Subcutaneous adipose tissue (tissue), 4 donors: Measurements from ENCODE around the gene PARVB. TPM values are rescaled to one million over a fixed set of nuclear protein-coding genes. Genes with fewer than 3 reads are reported as not detected.

Source experiments
- CTCF ChIP-seq: fragments of 450-650 bp; IDR thresholded peaks from one replicate; pipeline ENCODE4 v1.5.1; 2016; ENCODE audit warnings: low read depth, mild to moderate bottlenecking, control low read depth, antibody characterized with exemption, moderate library complexity
- total RNA-seq, 4 donors: library from RNA; depleted of rRNA; stranded (reverse); fragments of >200 nt; gene quantifications; one replicate each; pipeline ENCODE4 v1.1.0, GENCODE V29; 2016

The PARVB gene
- total RNA-seq, 4 donors from 2014 or later, result 47.8 to 175 (median 52.8) TPM

GRCh38 chr22:44143579-44143978, 119.5 kb downstream of the PARVB start:
- no peak for TF ChIP-seq CTCF

GRCh38 chr22:44144046-44144569, 120.0 kb downstream of the PARVB start:
- TF ChIP-seq CTCF, result no peak

DNA sequence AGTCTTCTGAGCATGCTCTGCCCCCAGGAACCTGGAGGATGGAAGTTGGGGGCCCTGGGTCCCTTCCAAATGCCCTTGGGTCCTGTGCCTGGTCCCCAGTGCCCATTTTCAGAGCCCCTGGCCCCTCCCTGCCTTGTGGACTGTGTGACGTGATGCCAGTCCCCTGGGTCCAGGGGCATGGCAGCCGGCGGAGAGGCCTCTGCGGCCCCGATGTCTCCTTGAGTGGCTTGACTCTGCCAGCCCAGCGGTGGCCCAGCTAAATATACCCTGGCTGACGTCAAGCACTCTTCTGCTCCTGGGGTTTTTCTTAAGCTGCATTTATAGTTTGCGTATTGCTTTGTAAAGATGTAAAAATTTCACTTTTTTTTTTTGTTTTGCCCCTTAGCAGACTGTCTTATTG, 121.4 kb downstream of the PARVB start:
- TF ChIP-seq CTCF, result no peak

- no peak for TF ChIP-seq CTCF
Observed at GRCh38 chr22:44146088-44146861, 122.2 kb downstream of the PARVB start.

DNA sequence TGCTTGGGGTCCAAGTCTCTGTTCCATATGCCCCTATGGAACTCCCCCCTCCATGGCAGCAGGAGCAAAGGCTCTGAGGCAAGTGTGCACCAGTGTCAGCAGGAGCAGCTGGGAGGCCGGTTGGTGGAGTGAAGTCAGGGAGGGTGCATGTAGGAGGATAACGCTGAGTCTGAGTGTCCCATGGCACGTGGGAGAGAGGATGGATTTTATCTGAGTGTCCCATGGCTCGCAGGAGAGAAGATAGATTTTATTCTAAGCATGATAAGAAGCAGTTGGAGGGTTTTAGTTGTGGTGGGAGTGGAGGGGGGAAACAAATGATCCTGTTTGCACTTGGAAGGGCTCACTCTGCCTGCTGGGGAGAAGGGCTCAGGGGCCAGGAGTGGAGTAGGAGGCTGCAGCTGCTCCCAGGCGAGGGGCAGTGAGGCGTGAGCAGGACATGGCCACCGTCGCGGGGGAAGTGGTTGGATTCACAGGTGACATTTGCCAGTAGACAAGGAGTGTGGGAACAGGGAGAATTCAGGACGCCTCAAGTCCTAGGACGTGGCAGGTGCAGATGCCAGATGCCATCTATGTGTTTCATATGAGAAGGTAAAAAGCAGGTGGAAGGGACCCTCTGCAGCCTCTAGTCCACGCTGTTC, 123.0 kb downstream of the PARVB start:
- TF ChIP-seq CTCF, result no peak

- no peak for TF ChIP-seq CTCF
Observed at GRCh38 chr22:44147821-44148574, 123.9 kb downstream of the PARVB start.

DNA sequence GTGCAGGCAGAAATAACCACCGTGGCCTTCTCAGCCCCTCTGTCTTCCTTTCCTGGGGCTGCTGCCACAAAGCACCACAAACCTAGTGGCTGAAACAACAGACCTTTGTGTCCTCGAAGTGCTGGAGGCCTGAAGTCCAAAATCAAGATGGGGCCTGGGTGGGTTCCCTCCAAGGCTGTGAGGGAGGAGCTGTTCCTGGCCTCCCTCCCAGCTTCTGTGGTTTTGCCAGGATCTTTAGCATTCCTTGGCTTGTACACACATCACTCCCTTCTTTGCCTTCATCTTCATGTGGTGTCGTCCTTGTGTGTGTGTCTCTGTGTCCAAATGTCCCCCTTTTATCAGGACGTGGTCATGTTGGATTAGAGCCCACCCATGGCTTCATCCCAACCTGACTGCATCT, 127.6 kb downstream of the PARVB start:
- no peak for TF ChIP-seq CTCF
